ENCODE data around the gene CEMIP.

The CEMIP gene

DNA sequence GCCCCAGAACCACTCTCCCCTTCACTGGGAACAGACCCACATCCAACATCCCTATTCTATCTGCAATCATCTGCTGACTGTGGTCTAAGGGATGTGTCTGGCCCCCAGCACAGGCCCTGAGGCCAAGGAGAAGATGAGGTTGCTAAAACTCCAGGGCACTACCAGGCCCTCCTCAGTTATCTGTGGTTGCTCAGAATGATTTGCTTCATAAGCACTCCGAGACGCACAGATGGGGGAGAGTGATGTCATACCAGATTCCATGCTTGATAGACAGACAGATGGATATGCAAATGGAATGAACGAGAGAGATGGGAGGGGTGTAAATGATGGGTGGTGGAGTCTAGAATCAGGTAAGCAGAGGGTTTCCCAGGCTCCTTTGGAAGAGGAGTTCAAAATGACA, 57.8 kb downstream of the CEMIP start:
- no peak overlapping the region for H3K4me3 ChIP-seq (ENCODE audit: low read depth, low read length)
- DNase-seq (ENCODE audit: low read depth), result no peak

DNA sequence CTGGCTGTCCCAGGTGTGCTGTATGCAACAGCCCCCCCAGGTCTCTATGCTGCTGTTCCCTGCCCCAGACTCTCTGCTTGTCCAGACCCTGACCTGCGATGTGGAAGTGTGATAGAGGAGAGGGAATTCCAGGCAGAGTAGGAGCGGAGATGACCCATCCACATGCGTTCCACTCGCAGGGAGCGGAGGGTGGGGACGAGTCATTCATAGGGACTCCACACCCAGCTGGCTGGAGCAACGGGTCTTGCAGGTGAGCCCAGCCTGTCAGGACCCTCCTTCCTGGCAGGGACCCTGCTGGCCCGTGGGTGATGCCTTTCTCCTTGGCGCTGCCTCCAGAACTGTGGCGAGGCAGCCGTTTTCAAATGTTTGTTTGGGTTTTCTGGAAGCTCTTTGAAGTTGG, 58.8 kb downstream of the CEMIP start:
- no peak overlapping the region for H3K4me3 ChIP-seq (ENCODE audit: low read depth, low read length)
- no peak for DNase-seq (ENCODE audit: low read depth)

GRCh38 chr15:80838666-80839065, 59.5 kb downstream of the CEMIP start:
- H3K4me3 ChIP-seq (ENCODE audit: low read depth, low read length), result no peak overlapping the region
- DNase-seq (ENCODE audit: low read depth), result no peak

DNA sequence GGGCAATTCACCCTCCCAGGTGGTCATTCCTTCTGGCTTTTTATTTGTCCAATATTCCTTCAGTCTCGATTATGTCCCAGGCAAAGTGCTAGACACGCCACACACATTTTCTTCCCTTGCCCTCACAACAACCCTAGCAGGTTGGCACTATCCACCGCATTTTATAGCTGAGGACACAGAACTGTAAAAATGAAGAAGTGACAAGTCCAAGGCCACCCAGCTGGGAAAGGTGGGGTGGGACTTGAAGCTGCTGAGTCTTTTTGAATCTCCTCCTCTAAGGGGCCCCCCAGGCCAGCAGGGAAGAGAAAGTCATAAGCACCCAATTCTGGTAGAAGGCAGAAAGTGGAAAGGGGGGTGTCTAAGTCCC, 60.6 kb downstream of the CEMIP start:
- no peak for DNase-seq (ENCODE audit: low read depth)

GRCh38 chr15:80840182-80841130, 61.3 kb downstream of the CEMIP start:
- DNase-seq (ENCODE audit: low read depth), result no peak
- H3K4me3 ChIP-seq (ENCODE audit: low read depth, low read length), result no peak overlapping the region

More for the DNA sequence above, 60.6 kb downstream of the CEMIP start:
- no peak overlapping the region for H3K4me3 ChIP-seq (ENCODE audit: low read depth, low read length)

DNA sequence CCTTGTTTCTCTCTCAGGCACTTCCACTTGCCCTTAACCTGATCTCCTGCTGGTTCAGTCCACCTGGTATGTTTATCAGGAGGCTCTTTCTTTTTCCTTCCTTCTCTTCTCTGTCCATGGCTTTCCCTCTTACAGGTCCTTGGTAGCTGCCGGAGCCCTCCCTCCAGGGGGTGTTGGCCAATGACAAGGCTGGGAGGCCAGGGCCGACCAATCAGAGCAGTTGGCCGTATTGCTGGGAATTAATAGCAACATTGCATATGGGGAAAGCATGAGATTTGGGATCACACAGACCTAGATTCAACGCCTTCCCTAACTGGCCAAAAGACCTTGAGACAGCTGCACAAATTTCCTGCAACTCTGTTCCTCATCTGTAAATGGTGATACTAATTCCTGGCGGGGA, 62.4 kb downstream of the CEMIP start:
- H3K4me3 ChIP-seq (ENCODE audit: low read depth, low read length), result no peak overlapping the region
- DNase-seq (ENCODE audit: low read depth), result no peak

- no peak for DNase-seq (ENCODE audit: low read depth)
- no peak overlapping the region for H3K4me3 ChIP-seq (ENCODE audit: low read depth, low read length)
Observed at GRCh38 chr15:80844011-80844732, 65.0 kb downstream of the CEMIP start.

GRCh38 chr15:80846031-80846815, 67.1 kb downstream of the CEMIP start:
- no peak for DNase-seq (ENCODE audit: low read depth)
- no peak overlapping the region for H3K4me3 ChIP-seq (ENCODE audit: low read depth, low read length)

- H3K4me3 ChIP-seq (ENCODE audit: low read depth, low read length), result no peak overlapping the region
- DNase-seq (ENCODE audit: low read depth), result peak; percentile 54
Observed at GRCh38 chr15:80849308-80849707, 70.1 kb downstream of the CEMIP start.

- H3K4me3 ChIP-seq (ENCODE audit: low read depth, low read length), result no peak overlapping the region
- DNase-seq (ENCODE audit: low read depth), result no peak
Observed at GRCh38 chr15:80850941-80851451, 71.8 kb downstream of the CEMIP start.

- DNase-seq (ENCODE audit: low read depth), result no peak
- no peak overlapping the region for H3K4me3 ChIP-seq (ENCODE audit: low read depth, low read length)
Observed at GRCh38 chr15:80852676-80853075, 73.5 kb downstream of the CEMIP start.

DNA sequence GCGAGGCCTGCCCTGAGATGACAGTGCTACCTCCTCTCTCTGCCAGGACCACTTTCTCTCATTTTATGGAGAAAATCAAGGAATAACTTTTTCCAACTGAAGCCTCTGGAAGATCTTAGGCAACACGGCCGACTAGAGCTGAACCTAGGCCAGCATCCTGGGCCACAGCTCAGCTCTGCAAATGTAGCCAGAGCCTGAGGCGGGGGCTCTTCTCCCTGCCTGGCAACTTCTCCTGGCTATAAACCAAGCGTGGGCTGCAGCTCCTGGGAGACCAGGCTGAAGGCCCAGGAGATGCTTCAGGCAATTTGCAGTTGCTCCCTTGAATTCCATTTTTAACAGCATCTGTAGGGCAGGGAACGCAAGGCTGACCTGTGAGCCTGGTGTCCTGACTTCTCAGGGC, 74.9 kb downstream of the CEMIP start:
- no peak for DNase-seq (ENCODE audit: low read depth)

GRCh38 chr15:80855206-80855605, 76.0 kb downstream of the CEMIP start:
- H3K4me3 ChIP-seq (ENCODE audit: low read depth, low read length), result no peak overlapping the region
- DNase-seq (ENCODE audit: low read depth), result no peak

More for the DNA sequence above, 74.9 kb downstream of the CEMIP start:
- no peak overlapping the region for H3K4me3 ChIP-seq (ENCODE audit: low read depth, low read length)

- H3K4me3 ChIP-seq (ENCODE audit: low read depth, low read length), result no peak overlapping the region
- no peak for DNase-seq (ENCODE audit: low read depth)
Observed at GRCh38 chr15:80856400-80856799, 77.2 kb downstream of the CEMIP start.

GRCh38 chr15:80856809-80857377, 77.7 kb downstream of the CEMIP start:
- no peak overlapping the region for H3K4me3 ChIP-seq (ENCODE audit: low read depth, low read length)
- no peak for DNase-seq (ENCODE audit: low read depth)

- H3K4me3 ChIP-seq (ENCODE audit: low read depth, low read length), result no peak overlapping the region
- DNase-seq (ENCODE audit: low read depth), result no peak
Observed at GRCh38 chr15:80861731-80862170, 82.6 kb downstream of the CEMIP start.

GRCh38 chr15:80864666-80865065, 85.5 kb downstream of the CEMIP start:
- no peak overlapping the region for H3K4me3 ChIP-seq (ENCODE audit: low read depth, low read length)
- no peak for DNase-seq (ENCODE audit: low read depth)

DNA sequence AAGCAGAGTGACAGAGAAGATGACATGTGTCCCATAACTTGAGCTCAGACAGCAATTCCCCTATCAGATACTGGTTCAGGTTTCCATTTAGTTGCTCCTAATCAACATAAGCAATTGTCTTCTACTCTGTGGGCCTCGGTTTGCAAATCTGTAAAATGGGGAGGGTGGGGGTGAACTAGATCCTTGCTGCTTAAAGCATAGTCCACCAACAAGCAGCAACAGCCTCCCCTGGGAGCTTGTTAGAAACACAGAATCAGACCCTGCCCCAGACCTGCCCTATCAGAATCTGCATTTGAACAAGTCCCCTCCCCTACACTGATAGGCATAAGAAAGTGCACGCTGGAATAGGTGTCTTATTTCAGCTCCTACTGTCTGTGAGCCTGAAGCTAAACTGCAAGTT, 87.8 kb downstream of the CEMIP start:
- no peak overlapping the region for H3K4me3 ChIP-seq (ENCODE audit: low read depth, low read length)

DNA sequence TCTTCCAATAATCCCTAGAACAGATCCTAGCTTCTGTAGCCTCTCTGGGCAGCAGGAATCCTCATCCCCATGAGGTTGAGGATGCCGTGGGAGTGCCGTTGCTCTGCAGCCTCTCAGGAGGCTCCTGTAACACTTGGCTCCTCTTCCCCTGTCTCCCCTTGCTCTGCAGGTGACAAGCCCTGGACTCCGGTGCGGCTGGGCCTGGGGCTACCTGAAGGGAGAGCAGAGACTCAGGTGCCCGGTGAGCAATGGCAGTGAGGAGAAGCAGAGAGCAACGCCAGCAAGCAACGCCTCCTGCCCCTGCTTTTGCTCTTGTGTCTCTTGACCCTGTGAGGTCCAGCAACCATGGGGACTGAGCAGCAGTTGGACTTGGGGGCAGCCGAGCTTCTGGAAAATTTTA, 91.2 kb downstream of the CEMIP start:
- no peak overlapping the region for H3K4me3 ChIP-seq (ENCODE audit: low read depth, low read length)
- DNase-seq (ENCODE audit: low read depth), result no peak

More for the DNA sequence above, 87.8 kb downstream of the CEMIP start:
- DNase-seq (ENCODE audit: low read depth), result no peak
